AG09309 (cell line): ENCODE data around the gene IRX6.

Source experiments
- DNase-seq: peaks from one replicate; pipeline ENCODE4 v3.0.0-alpha.2; 2010; ENCODE audit warnings: low read depth
- H3K4me3 ChIP-seq: 2 replicates; pipeline ENCODE4 v1.5.1; 2011; ENCODE audit warnings: mild to moderate bottlenecking, low read depth, low read length, moderate library complexity; ENCODE audit not compliant: control insufficient read depth
- CTCF ChIP-seq: IDR thresholded peaks from 2 replicates; pipeline ENCODE4 v1.5.1; 2011; ENCODE audit warnings: mild to moderate bottlenecking, low read depth, low read length, inconsistent platforms; ENCODE audit not compliant: insufficient read depth, control insufficient read depth; ENCODE audit errors: missing control alignments

Gene IRX6

DNA sequence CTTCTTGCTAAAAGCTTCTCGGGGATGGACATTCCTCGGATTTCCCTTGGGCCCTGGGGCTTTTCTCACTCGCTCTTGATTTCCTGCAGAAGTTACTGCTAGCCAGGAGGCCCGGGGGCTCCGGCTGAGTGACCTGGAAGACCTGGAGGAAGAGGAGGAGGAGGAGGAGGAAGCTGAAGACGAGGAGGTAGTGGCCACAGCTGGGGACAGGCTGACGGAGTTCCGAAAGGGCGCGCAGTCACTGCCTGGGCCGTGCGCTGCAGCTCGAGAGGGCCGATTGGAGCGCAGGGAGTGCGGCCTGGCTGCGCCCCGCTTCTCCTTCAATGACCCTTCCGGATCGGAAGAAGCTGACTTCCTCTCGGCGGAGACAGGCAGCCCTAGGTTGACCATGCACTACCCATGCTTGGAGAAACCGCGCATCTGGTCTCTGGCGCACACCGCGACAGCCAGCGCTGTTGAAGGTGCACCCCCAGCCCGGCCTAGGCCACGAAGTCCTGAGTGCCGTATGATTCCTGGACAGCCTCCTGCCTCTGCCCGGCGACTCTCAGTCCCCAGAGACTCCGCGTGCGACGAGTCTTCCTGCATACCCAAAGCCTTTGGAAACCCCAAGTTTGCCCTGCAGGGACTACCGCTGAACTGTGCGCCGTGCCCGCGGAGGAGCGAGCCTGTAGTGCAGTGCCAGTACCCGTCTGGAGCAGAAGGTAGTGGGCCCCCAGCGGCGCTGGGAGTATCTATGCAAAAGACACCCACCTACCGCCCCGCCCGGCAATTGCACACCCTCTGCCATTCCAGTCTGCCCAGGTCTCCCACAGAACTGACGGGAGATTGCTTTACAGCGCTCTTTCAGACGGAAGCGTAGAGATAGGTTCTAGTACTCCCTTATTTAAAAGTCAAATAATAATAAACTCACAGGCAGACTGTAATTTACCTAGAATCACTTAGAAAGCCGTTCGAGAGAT lies 4.9 kb downstream of the IRX6 start:
- H3K4me3 ChIP-seq = no peak overlapping the region
- no peak for DNase-seq
- TF ChIP-seq CTCF = no peak

DNA sequence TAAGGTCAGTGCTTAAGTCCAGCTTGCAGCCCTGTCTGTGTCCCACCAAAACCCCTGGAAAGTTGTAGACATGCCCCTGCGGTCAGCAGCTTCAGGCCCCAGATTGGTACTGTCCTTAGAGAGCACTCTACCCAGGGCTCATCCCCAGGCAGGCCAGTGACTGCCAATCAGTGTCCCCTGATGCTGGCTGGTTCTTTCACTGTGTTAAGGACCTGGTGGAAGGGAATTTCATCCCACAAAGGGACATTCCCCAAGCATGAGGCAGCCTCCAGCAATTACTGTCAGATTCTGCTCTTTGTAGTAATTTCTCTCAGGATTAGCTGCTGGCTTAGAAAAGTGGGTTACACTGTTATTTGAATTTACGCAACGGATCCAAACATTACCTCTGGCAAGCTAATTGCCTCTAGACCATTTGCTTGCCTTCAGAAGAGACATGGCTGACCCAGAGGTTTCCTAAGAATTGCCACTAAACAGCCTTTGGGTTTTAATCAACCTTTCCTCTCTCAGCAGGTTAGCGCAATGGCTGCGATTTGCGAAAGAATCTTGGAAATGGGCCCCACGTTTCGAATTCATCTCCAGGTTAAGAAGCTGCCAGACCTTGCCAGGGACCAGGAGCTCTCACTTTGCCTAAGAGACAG lies 5.9 kb downstream of the IRX6 start:
- TF ChIP-seq CTCF = no peak
- H3K4me3 ChIP-seq = no peak overlapping the region
- no peak for DNase-seq

DNA sequence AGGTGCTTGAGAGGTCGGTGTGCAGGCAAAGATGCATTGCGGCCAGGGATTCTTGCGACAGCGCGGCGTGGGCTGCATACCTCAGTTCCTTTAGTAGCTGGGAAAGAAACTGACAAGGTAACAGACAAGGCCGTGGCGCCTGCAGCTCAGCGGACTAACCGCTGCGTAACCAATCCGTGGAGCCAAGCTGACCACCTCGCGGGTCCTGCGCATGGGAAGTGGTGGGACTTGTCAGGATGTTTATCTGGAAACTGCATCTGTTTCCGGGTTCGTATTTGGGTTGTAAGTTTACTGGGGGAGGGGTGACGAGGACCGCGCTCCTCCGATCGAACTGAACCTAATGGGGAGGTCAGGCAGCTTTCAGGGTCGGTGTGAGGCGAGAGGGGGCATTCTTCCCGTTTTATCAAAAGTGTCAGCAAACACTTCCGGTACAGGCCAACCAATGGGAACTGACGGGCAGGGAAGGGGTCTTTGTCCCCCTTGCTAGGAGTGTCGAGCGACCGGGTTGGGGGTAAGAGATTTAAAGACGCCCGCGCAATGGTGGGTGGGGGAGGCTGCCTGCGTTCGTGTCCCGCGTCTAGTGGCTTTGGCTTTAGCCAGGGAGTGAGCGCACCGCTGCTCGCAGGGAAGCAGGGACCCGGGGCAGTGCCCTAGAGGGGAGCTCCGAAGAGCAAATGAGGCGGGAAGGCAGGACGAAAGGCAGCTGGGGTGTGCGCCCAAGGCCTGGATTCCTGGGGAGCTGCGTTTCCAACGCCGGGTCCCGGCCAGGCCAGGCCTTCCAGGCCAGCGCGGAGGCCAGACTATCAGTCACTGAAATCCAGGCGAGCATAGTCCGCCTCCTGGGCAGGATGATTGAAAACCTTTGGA lies 7.0 kb downstream of the IRX6 start:
- TF ChIP-seq CTCF = no peak
- DNase-seq = no peak
- no peak overlapping the region for H3K4me3 ChIP-seq

DNA sequence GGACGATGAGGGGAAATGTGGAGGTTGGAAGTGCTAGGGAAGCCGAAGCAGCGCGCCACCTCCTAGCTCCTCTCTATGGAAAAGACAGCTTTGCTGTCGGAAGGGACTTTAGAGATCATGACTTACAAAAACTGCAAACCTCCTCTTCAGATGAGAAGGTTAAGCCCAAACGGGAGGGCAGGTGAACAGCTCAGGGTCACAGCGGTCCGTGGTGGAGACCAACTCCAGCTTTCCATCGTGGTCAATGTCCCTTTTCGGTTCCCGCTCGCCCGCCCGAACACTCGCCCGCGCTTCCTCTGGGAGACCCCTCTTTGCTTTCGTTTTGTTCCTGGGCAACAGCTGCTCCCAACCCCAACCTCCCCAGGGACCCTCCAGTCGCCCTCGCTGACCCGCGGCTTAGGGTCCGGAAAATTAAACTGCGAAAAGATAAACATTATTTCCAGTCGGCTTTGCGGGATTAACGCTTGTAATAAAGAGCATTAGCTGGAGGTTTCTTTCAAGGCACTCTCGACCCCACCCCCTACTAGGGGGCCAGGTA lies 7.7 kb downstream of the IRX6 start:
- no peak for TF ChIP-seq CTCF
- no peak overlapping the region for H3K4me3 ChIP-seq
- no peak for DNase-seq

GRCh38 chr16:55333684-55334083 lies 9.7 kb downstream of the IRX6 start:
- no peak overlapping the region for H3K4me3 ChIP-seq
- no peak for DNase-seq
- TF ChIP-seq CTCF = no peak

DNA sequence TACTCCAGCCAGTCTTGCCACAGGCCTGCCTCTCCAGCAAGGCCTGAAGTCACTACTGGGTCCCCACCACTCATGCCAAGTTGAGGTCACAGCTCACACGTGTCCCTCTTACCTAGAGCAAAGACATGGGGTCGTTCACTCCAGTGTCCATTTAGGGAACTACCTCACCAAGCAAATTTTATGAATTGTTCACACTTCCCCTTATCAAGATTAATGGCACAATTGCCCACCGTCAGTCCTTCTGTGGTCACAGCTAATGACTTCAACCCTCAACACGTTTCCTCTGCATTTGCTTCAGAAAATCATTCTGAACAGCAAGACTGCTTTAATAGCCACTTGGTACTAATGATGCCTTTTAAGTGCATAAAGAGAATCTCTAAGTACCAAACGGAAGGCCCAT lies 14.6 kb downstream of the IRX6 start:
- no peak for TF ChIP-seq CTCF
- no peak overlapping the region for H3K4me3 ChIP-seq
- no peak for DNase-seq
